A549 (cell line): ENCODE results near the gene RHOF. TPM values are rescaled to one million over a fixed set of nuclear protein-coding genes. Genes with fewer than 3 reads are reported as not detected.

Source experiments
- ATAC-seq, 2 experiments: fragments of 200-7000 bp in 1 of 2; fragments of >200 bp in 1 of 2; cut with Nextera tagmentation in 1 of 2; cut with Tn5 transposase in 1 of 2; 3 replicates each; pipeline versions ENCODE4 v1.8.0 to v1.9.1; 2018 to 2020; ENCODE audit warnings: mild to moderate bottlenecking in 1 of 2, moderate library complexity in 1 of 2
- CTCF ChIA-PET: fragments of 300-600 bp; sonication (Branson Sonifier 250); formaldehyde crosslinking; extraction: SDS; loops from one replicate; lab custom pipeline; 2021; ENCODE audit warnings: antibody characterized with exemption, inconsistent platforms; lab: Yijun Ruan, JAX
- POLR2A ChIA-PET: fragments of 350-600 bp; formaldehyde crosslinking; extraction: SDS; loops from one replicate; lab custom pipeline; 2021; ENCODE audit warnings: antibody characterized with exemption, inconsistent platforms; lab: Yijun Ruan, JAX
- DNase-seq, 2 experiments: peaks; one replicate each; pipeline versions ENCODE4 v3.0.0 to v3.0.0-alpha.2; 2011 to 2016; ENCODE audit warnings: low read depth in 1 of 2, low spot score in 1 of 2
- FAIRE-seq: peaks from 2 replicates; lab custom pipeline; 2011; peaks lifted over from hg19 to GRCh38; lab: Jason Lieb, UNC
- H3K27ac ChIP-seq, 2 experiments: fragments of >200 bp; sonication (Bioruptor Twin); formaldehyde crosslinking; 3 replicates each; pipeline ENCODE4 v1.5.1; 2016 to 2017
- H3K4me1 ChIP-seq: fragments of >200 bp; sonication (Bioruptor Twin); formaldehyde crosslinking; 3 replicates; pipeline ENCODE4 v1.6.1; 2016
- H3K4me2 ChIP-seq: fragments of >200 bp; sonication (Bioruptor Twin); formaldehyde crosslinking; 3 replicates; pipeline ENCODE4 v1.6.1; 2016
- H3K4me3 ChIP-seq: fragments of >200 bp; sonication (Bioruptor Twin); formaldehyde crosslinking; 3 replicates; pipeline ENCODE4 v1.5.1; 2016
- H3K9me3 ChIP-seq: fragments of >200 bp; sonication (Bioruptor Twin); formaldehyde crosslinking; 3 replicates; pipeline ENCODE4 v1.6.1; 2016
- ATOH8 ChIP-seq: fragments of 250-450 bp; sonication (Bioruptor Pico); IDR thresholded peaks from 2 replicates; pipeline ENCODE4 v1.5.0; 2020; ENCODE audit warnings: low read depth, mild to moderate bottlenecking, moderate library complexity
- CBX2 ChIP-seq: fragments of 200-600 bp; sonication (generic); IDR thresholded peaks from 2 replicates; pipeline ENCODE4 v1.6.1; 2016; ENCODE audit warnings: low read depth, mild to moderate bottlenecking, borderline replicate concordance
- EHF ChIP-seq: fragments of 250-450 bp; sonication (Bioruptor Pico); IDR thresholded peaks from 2 replicates; pipeline ENCODE4 v1.5.0; 2020; ENCODE audit warnings: mild to moderate bottlenecking
- EHMT2 ChIP-seq: fragments of 200-600 bp; sonication (generic); IDR thresholded peaks from 2 replicates; pipeline ENCODE4 v1.6.1; 2016; ENCODE audit warnings: antibody characterized with exemption, low read depth, mild to moderate bottlenecking, moderate library complexity
- ELK1 ChIP-seq: fragments of 150-350 bp; IDR thresholded peaks from 2 replicates; pipeline ENCODE4 v1.6.1; 2014; ENCODE audit warnings: low read depth, mild to moderate bottlenecking, low read length
- EP300 ChIP-seq, 2 experiments: fragments of >200 bp; sonication (Bioruptor Twin); formaldehyde crosslinking; IDR thresholded peaks; 2 replicates in 1 of 2; 3 replicates in 1 of 2; pipeline ENCODE4 v1.6.1; 2016 to 2017
- FOXS1 ChIP-seq: fragments of 250-450 bp; sonication (Bioruptor Pico); IDR thresholded peaks from 2 replicates; pipeline ENCODE4 v1.5.0; 2020; ENCODE audit warnings: mild to moderate bottlenecking, moderate library complexity
- GATA3 ChIP-seq: IDR thresholded peaks from 2 replicates; pipeline ENCODE4 v1.6.1; 2012; ENCODE audit warnings: borderline replicate concordance
- HES2 ChIP-seq: fragments of >200 bp; sonication (Bioruptor Twin); formaldehyde crosslinking; IDR thresholded peaks from 2 replicates; pipeline ENCODE4 v1.6.1; 2016
- HEYL ChIP-seq: fragments of 250-450 bp; sonication (Bioruptor Pico); IDR thresholded peaks from 2 replicates; pipeline ENCODE4 v1.8.0; 2021; ENCODE audit warnings: mild to moderate bottlenecking, moderate library complexity
- HMGXB4 ChIP-seq: fragments of 250-450 bp; sonication (Bioruptor Pico); IDR thresholded peaks from 2 replicates; pipeline ENCODE4 v1.5.0; 2021; ENCODE audit warnings: mild to moderate bottlenecking, moderate library complexity, borderline replicate concordance
- HOXA7 ChIP-seq: fragments of 250-450 bp; sonication (Bioruptor Pico); IDR thresholded peaks from 2 replicates; pipeline ENCODE4 v1.5.0; 2020; ENCODE audit warnings: mild to moderate bottlenecking, moderate library complexity
- HOXB13 ChIP-seq: fragments of 250-450 bp; sonication (Bioruptor Pico); IDR thresholded peaks from 2 replicates; pipeline ENCODE4 v1.5.0; 2020; ENCODE audit warnings: low read depth, mild to moderate bottlenecking, moderate library complexity
- HOXB5 ChIP-seq: fragments of 250-450 bp; sonication (Bioruptor Pico); IDR thresholded peaks from 2 replicates; pipeline ENCODE4 v1.5.0; 2020; ENCODE audit warnings: mild to moderate bottlenecking, moderate library complexity
- KDM5A ChIP-seq: fragments of 200-600 bp; sonication (generic); IDR thresholded peaks from 2 replicates; pipeline ENCODE4 v1.6.1; 2016; ENCODE audit warnings: antibody characterized with exemption, mild to moderate bottlenecking
- MYC ChIP-seq: IDR thresholded peaks from 2 replicates; pipeline ENCODE4 v1.6.1; 2012; ENCODE audit warnings: mild to moderate bottlenecking, inconsistent platforms, low read length, improper control_type of control experiment, borderline replicate concordance
- POLR2A ChIP-seq: IDR thresholded peaks from 2 replicates; pipeline ENCODE4 v1.6.1; 2012; ENCODE audit warnings: mild to moderate bottlenecking, low read length
- RAD21 ChIP-seq, 2 experiments: fragments of >200 bp in 1 of 2; sonication (Bioruptor Twin) in 1 of 2; formaldehyde crosslinking in 1 of 2; IDR thresholded peaks in 1 of 2; conservative IDR thresholded peaks in 1 of 2; 2 replicates in 1 of 2; 3 replicates in 1 of 2; pipeline ENCODE4 v1.6.1; 2012 to 2018; ENCODE audit warnings: inconsistent platforms in 1 of 2
- RNF2 ChIP-seq: fragments of 200-600 bp; sonication (generic); IDR thresholded peaks from 2 replicates; pipeline ENCODE4 v1.6.1; 2016; ENCODE audit warnings: low read depth, mild to moderate bottlenecking, antibody characterized with exemption, moderate library complexity, borderline replicate concordance
- SMC3 ChIP-seq: fragments of >200 bp; sonication (Bioruptor Twin); formaldehyde crosslinking; IDR thresholded peaks from 3 replicates; pipeline ENCODE4 v1.6.1; 2018; ENCODE audit warnings: inconsistent platforms
- SREBF2 ChIP-seq: fragments of 450-650 bp; IDR thresholded peaks from 2 replicates; pipeline ENCODE4 v1.6.1; 2014; ENCODE audit warnings: mild to moderate bottlenecking, moderate library complexity
- TP53 ChIP-seq: fragments of 250-450 bp; sonication (Bioruptor Pico); IDR thresholded peaks from 2 replicates; pipeline ENCODE4 v1.5.0; 2021; ENCODE audit warnings: mild to moderate bottlenecking, moderate library complexity
- WGBS: methylation state at CpG from one replicate; pipeline ENCODE4 v1.1.6; 2017; ENCODE audit errors: missing lambda C conversion rate; 5-methylcytosine and 5-hydroxymethylcytosine counted together
- polyA plus RNA-seq, 4 experiments: library from polyadenylated mRNA; depleted of rRNA in 3 of 4; stranded (reverse); fragments of >200 nt; fragmentation: RNase III in 1 of 4; extraction: RNeasy Plus Mini Kit Qiagen cat#74134 plus additional on column Dnase treatment in 1 of 4; gene quantifications; 2 replicates in 3 of 4; 3 replicates in 1 of 4; pipeline ENCODE4 v1.2.3, GENCODE V29; 2011 to 2017
- TF ChIP-seq, protein P1 (sequence below): IDR thresholded peaks from 2 replicates; pipeline ENCODE4 v1.6.1; 2012; ENCODE audit warnings: low read depth, borderline replicate concordance
- TF ChIP-seq, protein P2 (sequence below): fragments of 450-650 bp; IDR thresholded peaks from 2 replicates; pipeline ENCODE4 v1.6.1; 2014; ENCODE audit warnings: antibody characterized with exemption
- TF ChIP-seq, protein P3 (sequence below): IDR thresholded peaks from 2 replicates; pipeline ENCODE4 v1.6.1; 2012

RHOF gene
- polyA plus RNA-seq, 2 of the 4 experiments (the other 2 are of a cell fraction), result 47.1 to 52.3 TPM

- 91% methylated on average over 11 of the region's 11 CpGs for WGBS
- FAIRE-seq (no peak), DNase-seq (no peak), ATAC-seq (no peak)
- ChIA-PET POLR2A (no interaction called here), CTCF (interaction anchor here (0.5 to 72.2 kb wide), 4 partner anchors 5 to 110 kb away, joined by 3 to 2657 read pairs (median 1583); partner anchors contain the start of genes RHOF and SETD1B)
- TF ChIP-seq KDM5A (no peak), SREBF2 (no peak), HOXB5 (CRISPR knock-in tag) (no peak), HOXA7 (CRISPR knock-in tag) (no peak), HES2 (no peak), ATOH8 (CRISPR knock-in tag) (no peak), TP53 (no peak), EHF (no peak), EHMT2 (no peak), CBX2 (no peak), SMC3 (no peak), HOXB13 (CRISPR knock-in tag) (no peak), ELK1 (no peak), POLR2A (no peak), HEYL (CRISPR knock-in tag) (no peak), GATA3 (no peak), HMGXB4 (CRISPR knock-in tag) (no peak)
- TF ChIP-seq, protein P1, sequence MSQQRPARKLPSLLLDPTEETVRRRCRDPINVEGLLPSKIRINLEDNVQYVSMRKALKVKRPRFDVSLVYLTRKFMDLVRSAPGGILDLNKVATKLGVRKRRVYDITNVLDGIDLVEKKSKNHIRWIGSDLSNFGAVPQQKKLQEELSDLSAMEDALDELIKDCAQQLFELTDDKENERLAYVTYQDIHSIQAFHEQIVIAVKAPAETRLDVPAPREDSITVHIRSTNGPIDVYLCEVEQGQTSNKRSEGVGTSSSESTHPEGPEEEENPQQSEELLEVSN, result no peak
- TF ChIP-seq, protein P2, sequence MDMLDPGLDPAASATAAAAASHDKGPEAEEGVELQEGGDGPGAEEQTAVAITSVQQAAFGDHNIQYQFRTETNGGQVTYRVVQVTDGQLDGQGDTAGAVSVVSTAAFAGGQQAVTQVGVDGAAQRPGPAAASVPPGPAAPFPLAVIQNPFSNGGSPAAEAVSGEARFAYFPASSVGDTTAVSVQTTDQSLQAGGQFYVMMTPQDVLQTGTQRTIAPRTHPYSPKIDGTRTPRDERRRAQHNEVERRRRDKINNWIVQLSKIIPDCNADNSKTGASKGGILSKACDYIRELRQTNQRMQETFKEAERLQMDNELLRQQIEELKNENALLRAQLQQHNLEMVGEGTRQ, result no peak
- Histone ChIP-seq H3K4me1 (peaks cover 65% of the 10 kb centered on the region), H3K27ac (peak overlapping the region in 1 of 2 experiments; percentile 100; a peak in 3 of 6 replicates), H3K4me3 (no peak overlapping the region), H3K4me2 (no peak overlapping the region), H3K9me3 (no peaks in the 10 kb centered on the region)
These were observed 13.1 kb downstream of the RHOF start for GRCh38 chr12:121780429-121780828.

DNA sequence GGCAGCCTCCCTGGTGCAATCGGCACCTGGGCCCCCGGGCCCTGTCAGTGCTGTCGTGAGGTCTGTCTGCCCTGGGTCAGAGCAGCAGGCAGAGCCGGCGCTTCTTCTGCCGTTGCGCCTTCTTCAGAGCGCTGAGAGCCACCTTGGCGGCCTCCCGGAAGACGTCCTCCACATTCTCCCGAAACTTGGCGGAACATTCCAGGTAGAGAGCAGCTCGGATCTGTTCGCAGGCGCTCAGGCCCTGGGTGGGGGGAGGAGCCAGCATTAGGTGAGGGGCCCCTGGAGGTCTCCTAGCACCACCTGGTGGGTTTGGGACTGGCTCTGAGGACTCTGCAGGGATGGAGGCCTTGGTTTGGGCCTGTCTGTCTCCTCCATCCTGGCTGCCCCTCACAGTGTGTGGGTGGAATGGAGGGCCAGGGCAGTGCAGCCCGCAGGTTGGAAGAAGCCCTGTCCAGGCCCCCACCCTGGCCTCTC, 14.0 kb downstream of the RHOF start:
- ATAC-seq (no peak), FAIRE-seq (no peak), DNase-seq (no peak)
- ChIA-PET POLR2A (interaction anchor here (0.9 kb wide), 1 partner anchor 15 kb away, joined by 3 read pairs; no protein-coding TSS in a partner anchor), CTCF (interaction anchor here (0.8 to 72.2 kb wide), 6 partner anchors 6 to 109 kb away, joined by 3 to 2657 read pairs (median 258); partner anchors contain the start of genes PSMD9, RHOF and SETD1B)
- H3K9me3 ChIP-seq, result no peaks in the 10 kb centered on the region
- H3K4me2 ChIP-seq, result no peak overlapping the region
- H3K4me3 ChIP-seq, result no peak overlapping the region
- whole genome bisulfite sequencing, result 82% methylated on average over 3 of the region's 17 CpGs
- H3K4me1 ChIP-seq, result peaks cover 65% of the 10 kb centered on the region
- no peak for TF ChIP-seq HOXB5 (CRISPR knock-in tag)
- no peak for TF ChIP-seq EHF
- no peak for TF ChIP-seq EP300 (IDR thresholded peaks at IDR 0.05)
- TF ChIP-seq FOXS1, result no peak
- no peak for TF ChIP-seq HOXB13 (CRISPR knock-in tag)
- TF ChIP-seq HOXA7 (CRISPR knock-in tag), result no peak
- TF ChIP-seq RAD21 (conservative IDR thresholded peaks at IDR 0.05 in 1 of 2, IDR thresholded peaks at IDR 0.05 in 1 of 2), result no peak
- no peak for TF ChIP-seq RNF2
- TF ChIP-seq, protein P1, result no peak
- TF ChIP-seq, protein P3, sequence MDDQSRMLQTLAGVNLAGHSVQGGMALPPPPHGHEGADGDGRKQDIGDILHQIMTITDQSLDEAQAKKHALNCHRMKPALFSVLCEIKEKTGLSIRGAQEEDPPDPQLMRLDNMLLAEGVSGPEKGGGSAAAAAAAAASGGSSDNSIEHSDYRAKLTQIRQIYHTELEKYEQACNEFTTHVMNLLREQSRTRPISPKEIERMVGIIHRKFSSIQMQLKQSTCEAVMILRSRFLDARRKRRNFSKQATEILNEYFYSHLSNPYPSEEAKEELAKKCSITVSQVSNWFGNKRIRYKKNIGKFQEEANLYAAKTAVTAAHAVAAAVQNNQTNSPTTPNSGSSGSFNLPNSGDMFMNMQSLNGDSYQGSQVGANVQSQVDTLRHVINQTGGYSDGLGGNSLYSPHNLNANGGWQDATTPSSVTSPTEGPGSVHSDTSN, result no peak
- TF ChIP-seq MYC, result no peak
- peak overlapping the region in 1 of 2 experiments; percentile 59; a peak in 3 of 6 replicates for H3K27ac ChIP-seq
